ENCODE data around the gene PHC2.
A peak's percentile ranks its signal among the peaks of the same experiment; 100 is the strongest.
"Not testable (repeated sequence)": the region's sequence is repeated elsewhere in the genome, so short reads cannot be mapped to it uniquely, and the experiment has no call there.

PHC2 gene

GRCh38 chr1:33307494-33307864 is 123.4 kb downstream of the PHC2 start:
- DNase-seq, result no peak

- no peak for DNase-seq
Measured at GRCh38 chr1:33306653-33307493, 124.0 kb downstream of the PHC2 start.

GRCh38 chr1:33305816-33306652 is 124.9 kb downstream of the PHC2 start:
- no peak for DNase-seq

- no peak for DNase-seq
Measured at GRCh38 chr1:33305016-33305415, 125.9 kb downstream of the PHC2 start.

- peak in 1 of 2 donors; percentile 15 for DNase-seq
Measured at GRCh38 chr1:33302325-33302724, 128.6 kb downstream of the PHC2 start.

GRCh38 chr1:33301273-33301984 is 129.5 kb downstream of the PHC2 start:
- DNase-seq, result no peak

GRCh38 chr1:33300673-33301072 is 130.2 kb downstream of the PHC2 start:
- DNase-seq, result no peak

- no peak for DNase-seq
Measured at GRCh38 chr1:33299461-33300155, 131.3 kb downstream of the PHC2 start.

- DNase-seq, result peak; percentile 53 to 61
Measured at GRCh38 chr1:33298623-33299277, 132.1 kb downstream of the PHC2 start.

GRCh38 chr1:33297911-33298622 is 132.8 kb downstream of the PHC2 start:
- no peak for DNase-seq

- DNase-seq, result no peak
Measured at GRCh38 chr1:33296824-33297223, 134.1 kb downstream of the PHC2 start.

GRCh38 chr1:33296082-33296458 is 134.8 kb downstream of the PHC2 start:
- no peak for DNase-seq

GRCh38 chr1:33295450-33296081 is 135.3 kb downstream of the PHC2 start:
- DNase-seq, result peak; percentile 82 to 86

GRCh38 chr1:33295023-33295422 is 135.9 kb downstream of the PHC2 start:
- DNase-seq, result no peak

GRCh38 chr1:33294071-33295010 is 136.6 kb downstream of the PHC2 start:
- DNase-seq, result no peak

GRCh38 chr1:33292726-33293340 is 138.1 kb downstream of the PHC2 start:
- DNase-seq, result no peak

GRCh38 chr1:33290615-33291014 is 140.3 kb downstream of the PHC2 start:
- not testable (repeated sequence) for DNase-seq

GRCh38 chr1:33289858-33290154 is 141.1 kb downstream of the PHC2 start:
- no peak for DNase-seq
